PC-3 (cell line): ENCODE measurements around the gene MAP7. TPM values are rescaled to one million over a fixed set of nuclear protein-coding genes. Genes with fewer than 3 reads are reported as not detected.
A peak's percentile ranks its signal among the peaks of the same experiment; 100 is the strongest.

Source experiments
- ATAC-seq: fragments of 200-7000 bp; cut with Tn5 transposase; 2 replicates; pipeline ENCODE4 v1.9.1; 2020; ENCODE audit warnings: mild to moderate bottlenecking, moderate library complexity
- BruUV-seq: library from RNA; stranded (reverse); fragments of 400-500 nt; replicated peaks from 2 replicates; lab custom pipeline; 2021; lab: Mats Ljungman, UMichigan
- CTCF ChIA-PET: fragments of 300-600 bp; sonication (Branson Sonifier 250); formaldehyde crosslinking; loops from one replicate; lab custom pipeline; 2022; ENCODE audit warnings: antibody characterized with exemption; lab: Charles Lee
- POLR2A ChIA-PET: fragments of 300-600 bp; sonication (Branson Sonifier 250); formaldehyde crosslinking; loops from one replicate; lab custom pipeline; 2022; ENCODE audit warnings: antibody characterized with exemption; ENCODE audit not compliant: unreplicated experiment; lab: Charles Lee
- DNase-seq: peaks from one replicate; pipeline ENCODE4 v3.0.0-alpha.2; 2015
- H2AFZ ChIP-seq: fragments of 300-600 bp; sonication (generic); 2 replicates; pipeline ENCODE4 v1.6.0; 2016; ENCODE audit warnings: antibody characterized with exemption, low read length
- H3F3A ChIP-seq: fragments of 300-600 bp; sonication (generic); one replicate; pipeline ENCODE4 v1.6.0; 2017; ENCODE audit warnings: antibody characterized with exemption, low read length, control low read depth, mild to moderate bottlenecking; ENCODE audit not compliant: unreplicated experiment
- H3K27ac ChIP-seq: fragments of 300-600 bp; sonication (generic); 2 replicates; pipeline ENCODE4 v1.5.1; 2016; ENCODE audit warnings: mild to moderate bottlenecking, low read length
- H3K27me3 ChIP-seq: fragments of 300-600 bp; sonication (generic); 2 replicates; pipeline ENCODE4 v1.6.1; 2016; ENCODE audit warnings: low read length, mixed read lengths
- H3K36me3 ChIP-seq: fragments of 300-600 bp; sonication (generic); 2 replicates; pipeline ENCODE4 v1.6.1; 2016; ENCODE audit warnings: low read depth, mixed run types, low read length, mixed read lengths
- H3K4me1 ChIP-seq: fragments of 300-600 bp; sonication (generic); 2 replicates; pipeline ENCODE4 v1.5.1; 2016; ENCODE audit warnings: low read length; ENCODE audit not compliant: insufficient read depth
- H3K4me2 ChIP-seq: fragments of 300-600 bp; sonication (generic); 2 replicates; pipeline ENCODE4 v1.6.0; 2016; ENCODE audit warnings: low read length
- H3K4me3 ChIP-seq: fragments of 300-600 bp; sonication (generic); 2 replicates; pipeline ENCODE4 v1.5.1; 2016; ENCODE audit warnings: mild to moderate bottlenecking, low read length, mixed read lengths
- H3K79me2 ChIP-seq: fragments of 300-600 bp; sonication (generic); 2 replicates; pipeline ENCODE4 v1.6.1; 2017; ENCODE audit warnings: low read length, mixed read lengths
- H3K9ac ChIP-seq: fragments of 300-600 bp; sonication (generic); 2 replicates; pipeline ENCODE4 v1.6.0; 2016; ENCODE audit warnings: mild to moderate bottlenecking, low read length
- H3K9me2 ChIP-seq: fragments of 300-600 bp; sonication (generic); replicated peaks from 2 replicates; pipeline ENCODE4 v1.6.1; 2016; ENCODE audit warnings: mixed run types, low read length, mixed read lengths
- H3K9me3 ChIP-seq: fragments of 300-600 bp; sonication (generic); 2 replicates; pipeline ENCODE4 v1.6.1; 2016; ENCODE audit warnings: low read length, mixed read lengths
- H4K20me1 ChIP-seq: fragments of 300-600 bp; sonication (generic); 2 replicates; pipeline ENCODE4 v1.6.1; 2016; ENCODE audit warnings: low read length, mixed read lengths
- EZH2 ChIP-seq: fragments of 300-600 bp; sonication (generic); IDR thresholded peaks from one replicate; pipeline ENCODE4 v1.6.1; 2017; ENCODE audit warnings: antibody characterized with exemption, mild to moderate bottlenecking, low read length; ENCODE audit not compliant: unreplicated experiment
- EZH2phosphoT487 ChIP-seq: fragments of 300-600 bp; sonication (generic); IDR thresholded peaks from 2 replicates; pipeline ENCODE4 v1.6.1; 2018; ENCODE audit warnings: mild to moderate bottlenecking, antibody characterized with exemption, low read length, borderline replicate concordance
- intact Hi-C: fragments of 100-400 bp; cut with micrococcal nuclease; formaldehyde crosslinking; loops from 2 replicates; pipeline ENCODE4 v1.9.0; 2023
- total RNA-seq: library from RNA; depleted of rRNA; stranded (reverse); fragments of >200 nt; gene quantifications from 2 replicates; pipeline ENCODE4 v1.2.3, GENCODE V29; 2014
- TF ChIP-seq, protein P1 (sequence below): fragments of 300-600 bp; sonication (generic); conservative IDR thresholded peaks from 2 replicates; pipeline ENCODE4 v1.5.1; 2017; ENCODE audit warnings: antibody characterized with exemption, low read depth, mild to moderate bottlenecking, low read length

MAP7 gene
- total RNA-seq, 1 experiment from 2014 or later: 13.9 TPM

DNA sequence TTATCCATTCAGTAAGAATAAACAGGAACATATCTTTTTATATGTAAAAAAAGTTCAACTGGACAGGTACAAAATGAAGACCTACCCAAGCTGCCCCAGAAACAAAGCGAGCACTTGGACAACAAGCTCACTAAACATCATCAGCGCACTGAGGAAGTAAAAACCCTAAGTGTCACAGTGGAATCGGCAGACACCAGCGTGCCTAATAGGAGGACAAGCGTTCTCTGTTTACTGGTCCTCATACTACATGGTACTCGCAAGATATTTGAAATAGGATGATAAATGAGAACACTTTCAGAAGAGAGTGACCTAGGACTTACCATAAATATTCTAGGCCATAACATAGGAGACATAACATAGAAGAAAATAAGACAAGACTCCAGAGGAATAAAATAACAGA lies 18.2 kb downstream of the MAP7 start:
- DNase-seq (no peak), ATAC-seq (no peak)
- no peaks in the 10 kb centered on the region for H3K9me2 ChIP-seq
- CTCF ChIA-PET: no interaction called here
- POLR2A ChIA-PET: no interaction called here
- H3K27ac ChIP-seq: no peak overlapping the region
- TF ChIP-seq EZH2phosphoT487: no peak
- TF ChIP-seq, protein P1, sequence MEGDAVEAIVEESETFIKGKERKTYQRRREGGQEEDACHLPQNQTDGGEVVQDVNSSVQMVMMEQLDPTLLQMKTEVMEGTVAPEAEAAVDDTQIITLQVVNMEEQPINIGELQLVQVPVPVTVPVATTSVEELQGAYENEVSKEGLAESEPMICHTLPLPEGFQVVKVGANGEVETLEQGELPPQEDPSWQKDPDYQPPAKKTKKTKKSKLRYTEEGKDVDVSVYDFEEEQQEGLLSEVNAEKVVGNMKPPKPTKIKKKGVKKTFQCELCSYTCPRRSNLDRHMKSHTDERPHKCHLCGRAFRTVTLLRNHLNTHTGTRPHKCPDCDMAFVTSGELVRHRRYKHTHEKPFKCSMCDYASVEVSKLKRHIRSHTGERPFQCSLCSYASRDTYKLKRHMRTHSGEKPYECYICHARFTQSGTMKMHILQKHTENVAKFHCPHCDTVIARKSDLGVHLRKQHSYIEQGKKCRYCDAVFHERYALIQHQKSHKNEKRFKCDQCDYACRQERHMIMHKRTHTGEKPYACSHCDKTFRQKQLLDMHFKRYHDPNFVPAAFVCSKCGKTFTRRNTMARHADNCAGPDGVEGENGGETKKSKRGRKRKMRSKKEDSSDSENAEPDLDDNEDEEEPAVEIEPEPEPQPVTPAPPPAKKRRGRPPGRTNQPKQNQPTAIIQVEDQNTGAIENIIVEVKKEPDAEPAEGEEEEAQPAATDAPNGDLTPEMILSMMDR: no peak
- no peak for TF ChIP-seq EZH2
- peaks cover 54% of the 10 kb centered on the region for H3K79me2 ChIP-seq
- no peak overlapping the region for H3K4me2 ChIP-seq
- no peaks in the 10 kb centered on the region for H3F3A ChIP-seq
- H2AFZ ChIP-seq: no peak overlapping the region
- peaks cover 15% of the 10 kb centered on the region; the same call in 1 of the 2 replicates for H3K4me1 ChIP-seq
- BruUV-seq: no TSS peak
- H4K20me1 ChIP-seq: no peaks in the 10 kb centered on the region
- H3K9me3 ChIP-seq: no peaks in the 10 kb centered on the region
- no peaks in the 10 kb centered on the region for H3K27me3 ChIP-seq
- intact Hi-C loops: no loop called here
- no peaks in the 10 kb centered on the region for H3K36me3 ChIP-seq
- no peak overlapping the region for H3K9ac ChIP-seq
- H3K4me3 ChIP-seq: no peak overlapping the region

- no peak for ATAC-seq
- peaks cover 21% of the 10 kb centered on the region for H3K4me1 ChIP-seq
- H2AFZ ChIP-seq: no peak overlapping the region
- H3K36me3 ChIP-seq: no peaks in the 10 kb centered on the region
- intact Hi-C loops: no loop called here
- no peaks in the 10 kb centered on the region for H3K9me2 ChIP-seq
- no peaks in the 10 kb centered on the region for H3K27me3 ChIP-seq
- H3K4me3 ChIP-seq: no peak overlapping the region
- 0 out of 2 replicates have a peak overlapping the region, but pooled peaks have one; percentile 31 for H3K27ac ChIP-seq
- TF ChIP-seq EZH2phosphoT487 (no peak), EZH2 (no peak)
- TF ChIP-seq, protein P1: no peak
- peaks cover 52% of the 10 kb centered on the region for H3K79me2 ChIP-seq
- ChIA-PET CTCF (interaction anchor here (0.6 kb wide), 1 partner anchor 19 kb away, joined by 5 read pairs; no protein-coding TSS in a partner anchor), POLR2A (interaction anchor here (0.6 kb wide), 1 partner anchor 16 kb away, joined by 6 read pairs; no protein-coding TSS in a partner anchor)
- H3K9me3 ChIP-seq: no peaks in the 10 kb centered on the region
- no peaks in the 10 kb centered on the region for H4K20me1 ChIP-seq
- no peak overlapping the region for H3K9ac ChIP-seq
- no peak for DNase-seq
- no peaks in the 10 kb centered on the region for H3F3A ChIP-seq
- no peak overlapping the region for H3K4me2 ChIP-seq
- no TSS peak for BruUV-seq
Observed at GRCh38 chr6:136529710-136530109, 20.5 kb downstream of the MAP7 start.

DNA sequence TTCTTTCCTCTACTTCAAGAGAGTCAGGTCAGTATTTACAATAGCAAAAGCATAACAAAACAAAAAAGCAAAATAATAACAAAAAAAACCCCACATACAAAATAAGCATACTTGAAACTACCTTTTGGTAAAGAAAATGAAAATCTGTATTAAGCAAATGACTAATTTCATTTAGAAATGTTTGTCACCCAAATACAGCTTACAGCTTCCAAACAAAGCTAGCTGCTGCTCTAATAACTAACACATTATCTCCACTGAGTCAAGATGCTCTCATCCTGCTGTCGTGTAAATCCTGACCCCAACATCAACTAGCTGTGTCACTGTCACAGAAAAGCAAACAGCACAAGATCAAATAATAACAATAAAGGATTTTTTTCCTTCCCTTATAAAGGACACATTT lies 21.7 kb downstream of the MAP7 start:
- BruUV-seq: no TSS peak
- Histone ChIP-seq H3K36me3 (no peaks in the 10 kb centered on the region), H3K27me3 (no peaks in the 10 kb centered on the region), H3K9ac (peak overlapping the region; percentile 33), H3K4me1 (peaks cover 28% of the 10 kb centered on the region), H3K27ac (peak overlapping the region; percentile 54), H2AFZ (no peak overlapping the region), H3K9me3 (no peaks in the 10 kb centered on the region), H3F3A (no peaks in the 10 kb centered on the region), H4K20me1 (no peaks in the 10 kb centered on the region), H3K4me3 (no peak overlapping the region), H3K9me2 (no peaks in the 10 kb centered on the region), H3K79me2 (peaks cover 49% of the 10 kb centered on the region), H3K4me2 (0 out of 2 replicates have a peak overlapping the region, but pooled peaks have one; percentile 14)
- intact Hi-C loops: no loop called here
- no peak for DNase-seq
- TF ChIP-seq EZH2 (no peak), EZH2phosphoT487 (no peak)
- TF ChIP-seq, protein P1: no peak
- ATAC-seq: no peak
- ChIA-PET POLR2A (interaction anchor here (0.6 kb wide), 1 partner anchor 11 kb away, joined by 3 read pairs; no protein-coding TSS in a partner anchor), CTCF (no interaction called here)
